Activated effector memory CD4-positive, alpha-beta T cell treated with anti-CD3 and anti-CD28 coated beads, Interleukin-2, amount 50 U/mL, for 16 hours (primary cell): ENCODE measurements around the gene ZNF592.

Experiments used
- DNase-seq: peaks from one replicate; pipeline ENCODE4 v3.0.0-alpha.2; 2020

The ZNF592 gene

GRCh38 chr15:84811151-84811550 is 62.8 kb downstream of the ZNF592 start:
- DNase-seq, result no peak

- no peak for DNase-seq
Measured at GRCh38 chr15:84811828-84812227, 63.4 kb downstream of the ZNF592 start.

DNA sequence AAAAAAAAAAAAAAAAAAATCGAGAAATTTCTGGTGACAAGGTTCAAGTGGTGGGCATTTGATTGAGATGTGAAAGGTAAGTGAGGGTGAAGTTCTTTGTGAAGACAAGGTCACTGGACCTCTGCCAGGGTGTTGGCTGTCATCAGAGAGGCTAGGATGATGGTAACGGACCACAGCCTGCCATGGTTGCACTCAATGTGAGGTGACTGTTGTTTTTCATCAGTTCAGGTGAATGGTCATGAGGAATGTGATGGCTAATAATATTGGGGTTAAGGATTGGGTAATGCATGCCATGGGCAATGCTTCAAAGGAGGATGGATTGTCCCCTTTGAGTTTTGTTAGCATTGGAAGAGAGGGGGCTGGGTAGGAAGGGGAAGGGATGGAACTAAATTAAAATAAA is 64.5 kb downstream of the ZNF592 start:
- DNase-seq, result no peak

DNA sequence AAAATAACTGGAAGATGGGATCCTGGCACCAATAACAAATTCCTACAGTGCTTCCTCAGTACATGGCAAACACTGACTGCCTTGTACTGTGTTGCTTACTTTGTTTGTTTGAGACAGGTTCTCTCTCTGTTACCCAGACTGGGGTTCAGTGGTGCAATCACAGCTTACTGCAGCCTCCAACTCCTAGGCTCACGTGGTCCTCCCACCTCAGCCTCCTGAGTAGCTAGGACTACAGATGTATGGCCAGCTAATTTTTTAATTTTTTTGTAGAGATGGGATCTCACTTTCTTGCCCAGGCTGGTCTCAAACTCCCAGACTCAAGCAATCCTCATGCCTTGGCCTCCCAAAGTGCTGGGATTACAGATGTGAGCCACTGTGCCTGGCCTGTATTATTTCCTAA is 65.0 kb downstream of the ZNF592 start:
- no peak for DNase-seq

- DNase-seq, result no peak
Measured at GRCh38 chr15:84813931-84814330, 65.5 kb downstream of the ZNF592 start.

DNA sequence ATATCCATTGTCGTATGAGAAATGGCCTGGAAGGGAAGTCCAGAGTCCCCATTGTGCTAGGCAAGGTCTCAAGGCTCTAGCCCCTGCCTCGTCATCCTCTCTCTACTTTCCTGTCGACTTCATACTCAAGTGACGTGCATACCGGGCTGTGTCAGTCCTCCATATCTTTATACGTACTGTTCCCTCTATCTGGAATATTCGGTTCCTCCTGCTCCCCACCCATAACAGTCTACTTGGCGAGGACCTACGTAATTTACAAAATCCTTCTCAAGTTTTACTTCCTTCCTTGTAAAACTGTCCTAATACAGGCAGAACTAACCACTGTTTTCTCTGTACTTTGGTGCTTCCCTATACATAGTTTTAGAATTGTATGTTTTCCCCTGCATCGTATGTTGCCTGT is 66.5 kb downstream of the ZNF592 start:
- no peak for DNase-seq

GRCh38 chr15:84816694-84817465 is 68.5 kb downstream of the ZNF592 start, which contains the start of gene ALPK3:
Gene ALPK3, plus strand, starts transcription at chr15:84817356. Its CDS starts 97 bp downstream, at chr15:84817453.
- DNase-seq, result no peak

DNA sequence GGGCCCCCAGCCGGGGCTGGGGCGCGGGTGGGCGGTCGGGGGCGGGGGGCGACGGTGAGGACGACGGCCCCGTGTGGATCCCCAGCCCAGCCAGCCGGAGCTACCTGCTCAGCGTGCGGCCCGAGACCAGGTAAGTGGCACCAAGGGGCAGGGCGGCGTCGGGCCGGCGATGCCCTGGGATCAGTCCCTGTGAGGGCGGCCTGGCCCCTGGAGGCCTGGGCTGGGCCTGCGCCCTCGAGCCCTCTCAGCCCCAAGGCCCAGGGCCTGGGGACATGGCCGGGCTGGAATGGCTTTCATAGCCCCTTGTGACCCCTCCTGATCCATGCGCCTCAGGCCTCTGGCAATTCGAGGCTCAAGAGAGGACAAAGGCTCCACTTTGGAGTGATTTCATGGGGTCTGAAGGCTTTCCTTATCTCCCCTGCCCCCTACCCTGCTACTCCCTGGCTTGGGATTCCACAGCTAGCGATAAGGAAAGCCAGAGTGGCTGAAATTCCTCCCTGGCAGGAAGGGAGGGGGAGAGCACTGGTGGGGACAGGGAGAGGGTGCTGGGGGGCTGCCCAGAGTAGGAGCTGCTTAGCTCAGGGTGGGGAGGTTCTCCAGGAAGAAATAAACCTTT is 69.2 kb downstream of the ZNF592 start:
- no peak for DNase-seq

GRCh38 chr15:84818261-84819131 is 70.1 kb downstream of the ZNF592 start:
- DNase-seq, result no peak

DNA sequence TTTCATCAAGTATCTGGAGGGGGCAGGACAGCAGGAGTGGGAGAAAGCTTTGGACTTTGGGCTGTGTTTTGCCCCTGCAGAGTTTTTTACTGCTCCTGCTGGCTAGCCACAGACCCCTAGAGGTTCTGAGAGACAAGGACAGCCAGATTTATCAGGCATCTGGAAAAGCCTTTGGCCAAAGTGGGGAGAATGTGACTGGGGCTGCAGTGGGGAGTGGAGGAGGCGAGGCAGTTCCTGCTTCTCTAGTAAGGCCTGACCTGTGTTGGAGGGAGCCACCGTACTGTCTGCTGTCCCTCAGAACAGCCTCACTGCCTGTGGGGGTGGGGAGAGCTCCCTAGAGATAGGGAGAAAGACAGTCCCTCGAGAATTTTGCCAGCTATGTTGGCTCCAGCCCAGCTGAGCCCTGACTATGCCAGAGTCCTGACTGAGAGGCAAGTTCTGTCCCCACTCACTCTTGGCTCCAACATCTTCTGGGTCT is 70.9 kb downstream of the ZNF592 start:
- no peak for DNase-seq

- DNase-seq, result no peak
Measured at GRCh38 chr15:84819791-84820190, 71.4 kb downstream of the ZNF592 start.

DNA sequence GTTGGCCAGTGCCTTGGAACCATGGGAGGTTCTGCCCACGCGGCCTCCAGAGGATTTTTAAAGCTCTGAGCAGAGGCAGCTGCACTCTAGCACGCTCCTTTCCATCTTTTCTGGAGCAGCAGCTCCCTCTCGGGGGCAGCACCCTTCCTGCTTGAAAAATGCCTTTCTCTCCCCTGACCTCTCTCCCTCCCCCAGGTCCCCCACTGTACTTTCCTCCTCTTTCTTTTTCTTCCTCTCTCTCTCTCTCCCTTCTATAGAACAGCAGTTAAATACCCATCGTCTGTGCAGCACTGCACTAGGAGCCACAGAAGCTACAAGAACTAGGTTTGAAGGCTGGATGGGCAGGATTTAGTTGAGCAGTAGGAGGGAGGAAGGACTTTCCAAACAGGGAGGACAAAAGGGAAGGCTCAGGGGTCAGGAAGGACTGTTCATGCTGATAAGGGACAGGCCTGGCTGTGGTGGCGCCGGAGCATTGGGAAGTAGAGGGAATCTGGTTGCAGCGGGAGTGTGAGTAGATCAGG is 73.2 kb downstream of the ZNF592 start:
- DNase-seq, result no peak

DNA sequence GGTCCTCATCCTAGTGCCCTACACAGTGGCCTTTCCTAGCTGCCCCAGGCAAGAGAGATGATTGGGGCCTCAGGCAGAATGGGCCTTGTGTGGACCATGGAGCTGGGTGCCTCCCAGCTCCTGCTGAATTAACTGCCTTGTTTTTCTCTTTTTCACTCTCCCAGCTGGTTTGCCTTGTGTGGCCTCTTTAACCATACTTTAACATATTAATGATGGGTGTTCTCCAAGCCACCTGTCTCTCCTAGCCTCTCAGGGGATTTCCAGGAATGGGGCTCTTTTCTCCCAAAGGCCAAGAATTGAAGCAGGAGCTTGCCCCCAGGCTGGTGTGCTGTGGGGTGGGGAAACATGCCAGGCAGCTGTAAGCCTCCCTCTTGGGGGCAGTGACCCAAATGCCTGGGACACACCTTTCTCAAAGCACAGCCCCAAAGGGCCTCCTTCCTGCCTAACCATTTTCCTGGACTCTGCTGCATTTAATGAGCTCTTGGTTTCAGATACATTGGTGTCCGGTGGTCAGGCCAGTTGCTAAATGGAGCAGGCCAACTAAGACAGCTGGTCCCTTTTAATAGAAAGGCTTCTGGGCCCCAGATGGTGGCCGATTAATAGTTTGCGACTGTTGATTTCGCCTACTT is 74.4 kb downstream of the ZNF592 start:
- DNase-seq, result no peak

DNA sequence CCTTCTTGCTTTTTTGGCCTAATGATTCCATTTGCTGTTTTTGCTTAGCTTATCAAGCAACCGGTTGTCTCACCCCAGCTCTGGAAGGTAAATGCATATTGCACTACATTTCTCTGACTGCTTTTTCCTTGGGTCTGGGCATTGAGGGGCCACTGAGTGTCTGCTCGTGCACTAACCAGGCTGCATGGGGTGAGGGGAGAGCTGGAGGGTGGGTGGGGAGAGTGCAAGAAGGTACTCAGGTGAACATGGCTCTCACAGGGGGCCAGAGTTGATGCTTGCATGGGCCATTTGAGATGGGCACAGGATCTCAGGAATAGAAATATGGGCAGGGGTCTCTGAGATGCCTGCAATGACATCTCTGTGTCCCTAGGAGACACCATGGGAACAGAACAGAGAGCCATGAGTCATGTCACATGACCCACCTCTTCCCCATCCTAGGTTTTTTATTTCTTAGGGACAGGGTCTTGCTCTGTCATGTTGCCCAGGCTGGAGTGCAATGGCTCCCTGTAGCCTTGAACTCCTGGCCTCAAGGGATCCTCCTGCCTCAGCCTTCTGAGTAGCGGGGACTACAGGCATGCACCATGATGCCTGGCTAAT is 75.0 kb downstream of the ZNF592 start:
- DNase-seq, result no peak

- no peak for DNase-seq
Measured at GRCh38 chr15:84824260-84825007, 76.0 kb downstream of the ZNF592 start.

DNA sequence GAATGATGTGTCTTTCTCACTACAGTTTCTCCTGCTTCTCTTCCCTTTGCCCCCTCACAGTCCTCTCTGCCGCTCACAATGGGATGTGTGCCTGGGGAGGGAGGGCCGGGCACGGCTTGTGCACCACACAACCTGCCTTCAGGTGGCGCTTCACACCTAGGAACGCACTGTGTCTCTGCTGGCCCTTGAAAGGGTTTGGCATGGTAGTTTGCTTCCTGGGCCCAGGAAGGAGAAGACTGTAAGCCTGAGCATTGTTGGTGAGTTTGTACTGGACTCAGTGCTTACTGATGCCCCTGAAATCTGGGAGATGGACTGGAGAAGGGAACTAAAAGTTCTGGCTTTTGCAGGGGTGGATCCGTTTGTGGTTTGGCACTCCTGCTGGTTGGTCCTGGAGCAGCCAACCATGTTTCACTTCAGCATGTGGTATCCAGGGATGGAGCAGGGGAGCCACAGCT is 78.0 kb downstream of the ZNF592 start:
- DNase-seq, result no peak

DNA sequence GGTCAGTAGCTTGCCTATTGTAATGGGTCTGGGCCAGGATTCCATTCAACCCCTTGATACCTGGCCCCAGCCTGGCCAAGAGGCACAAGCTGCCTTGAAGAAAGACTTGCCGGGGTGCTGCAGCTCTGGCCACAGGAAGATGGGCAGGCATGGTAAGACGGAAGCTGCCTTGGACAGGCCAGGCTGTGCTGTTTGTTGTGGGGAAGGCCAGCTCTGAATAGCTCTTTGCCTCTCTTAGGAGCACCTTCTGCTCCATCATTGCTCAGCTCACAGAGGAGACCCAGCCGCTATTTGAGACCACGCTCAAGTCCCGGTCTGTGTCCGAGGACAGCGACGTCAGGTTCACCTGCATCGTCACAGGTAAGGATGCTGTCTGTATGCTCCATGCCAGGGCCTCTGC is 78.9 kb downstream of the ZNF592 start:
- no peak for DNase-seq

GRCh38 chr15:84828086-84828908 is 79.9 kb downstream of the ZNF592 start:
- no peak for DNase-seq

DNA sequence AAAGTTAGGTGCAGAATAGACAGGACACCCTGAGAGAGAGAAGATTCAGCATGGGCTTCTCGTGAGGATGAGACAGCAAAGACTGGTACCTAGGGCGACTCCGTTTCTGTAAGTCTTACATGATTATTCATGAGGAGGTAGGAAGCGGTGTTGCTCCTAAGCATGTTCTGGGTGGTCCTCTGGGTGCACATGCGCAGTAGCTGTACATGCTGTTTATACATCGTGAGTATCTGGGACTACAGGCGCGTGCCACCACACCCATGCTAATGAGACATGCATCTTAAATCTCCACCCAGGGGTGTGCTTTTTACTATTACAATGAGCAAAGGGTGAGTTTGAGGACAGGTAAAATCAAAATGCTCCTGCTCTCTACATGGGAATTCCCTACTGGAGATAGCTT is 81.0 kb downstream of the ZNF592 start:
- no peak for DNase-seq

GRCh38 chr15:84830036-84830435 is 81.6 kb downstream of the ZNF592 start:
- DNase-seq, result no peak

DNA sequence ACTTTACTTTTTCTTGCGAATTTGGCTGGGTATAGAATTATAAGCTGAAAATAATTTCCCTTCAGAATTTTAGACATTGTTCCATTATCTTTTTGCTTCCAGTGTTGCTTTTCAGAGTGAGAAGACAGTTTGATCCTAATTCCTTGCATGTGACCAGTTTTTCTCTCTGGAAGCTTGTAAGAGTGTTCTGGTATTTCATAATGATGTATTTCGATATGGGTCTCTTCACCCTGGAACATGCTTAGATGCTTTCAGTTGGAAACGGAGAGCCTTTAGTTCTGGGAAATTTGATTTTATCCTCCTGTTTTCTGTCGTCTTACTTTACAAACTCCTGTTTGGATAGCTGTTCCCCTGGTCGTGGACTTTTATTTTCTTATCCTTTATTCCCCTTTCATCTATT is 82.6 kb downstream of the ZNF592 start:
- no peak for DNase-seq
